ENCODE data around the gene SLC6A19. TPM values are rescaled to one million over a fixed set of nuclear protein-coding genes. Genes with fewer than 3 reads are reported as not detected.

Gene SLC6A19
- total and polyA plus RNA-seq, 10 donors, result under 0.01 to 0.50 TPM; not detected in 8

GRCh38 chr5:1209896-1210776 lies 8.7 kb downstream of the SLC6A19 start:
- Histone ChIP-seq H3K27ac (no peak overlapping the region), H3K9me3 (no peaks in the 10 kb centered on the region), H3K4me1 (peaks cover 0 to 2% (median 0%) of the 10 kb centered on the region in 6 donors), H3K36me3 (no peaks in the 10 kb centered on the region), H3K4me3 (no peak overlapping the region), H3K27me3 (replicated peaks in 1 of 7) (peaks cover 0 to 51% (median 0%) of the 10 kb centered on the region in 7 donors)
- TF ChIP-seq POLR2A (IDR thresholded peaks at IDR 0.05), result no peak
- TF ChIP-seq POLR2AphosphoS5 (IDR thresholded peaks at IDR 0.05), result no peak
- no peak for TF ChIP-seq CTCF (IDR thresholded peaks at IDR 0.05 in 8 of 11, conservative IDR thresholded peaks at IDR 0.05 in 3 of 11)
- no peak for DNase-seq
- intact Hi-C loops (cut with DNase I; ENCODE audit: low total_unique reads), result no loop called here
- 79 to 92% (median 85%) methylated on average over 17 to 21 of the region's 21 CpGs for WGBS, 5 donors

- Histone ChIP-seq H3K27ac (no peak overlapping the region), H3K36me3 (no peaks in the 10 kb centered on the region), H3K27me3 (replicated peaks in 1 of 7) (peaks cover 0 to 49% (median 0%) of the 10 kb centered on the region in 7 donors), H3K9me3 (peaks cover 0 to 5% (median 0%) of the 10 kb centered on the region in 8 donors), H3K4me1 (no peaks in the 10 kb centered on the region), H3K4me3 (no peak overlapping the region)
- WGBS, 5 donors, result 81 to 86% (median 82%) methylated on average over 19 to 21 of the region's 21 CpGs
- no peak for DNase-seq
- intact Hi-C loops (cut with DNase I; ENCODE audit: low total_unique reads), result no loop called here
- no peak for TF ChIP-seq POLR2AphosphoS5 (IDR thresholded peaks at IDR 0.05)
- no peak for TF ChIP-seq CTCF (IDR thresholded peaks at IDR 0.05 in 8 of 11, conservative IDR thresholded peaks at IDR 0.05 in 3 of 11)
- no peak for TF ChIP-seq POLR2A (IDR thresholded peaks at IDR 0.05)
These were observed 9.4 kb downstream of the SLC6A19 start for GRCh38 chr5:1210832-1211251.

GRCh38 chr5:1211701-1212100 lies 10.3 kb downstream of the SLC6A19 start:
- peaks cover 0 to 5% (median 0%) of the 10 kb centered on the region in 8 donors for H3K9me3 ChIP-seq
- peak; percentile 54 for DNase-seq
- H3K4me3 ChIP-seq, result no peak overlapping the region
- intact Hi-C loops (cut with DNase I; ENCODE audit: low total_unique reads), result no loop called here
- H3K27me3 ChIP-seq (replicated peaks in 1 of 7), result peaks cover 0 to 47% (median 0%) of the 10 kb centered on the region in 7 donors
- no peak overlapping the region for H3K27ac ChIP-seq
- 90 to 99% (median 95%) methylated on average over 7 to 9 of the region's 9 CpGs for WGBS, 5 donors
- no peaks in the 10 kb centered on the region for H3K36me3 ChIP-seq
- TF ChIP-seq POLR2A (IDR thresholded peaks at IDR 0.05) (no peak), POLR2AphosphoS5 (IDR thresholded peaks at IDR 0.05) (no peak), CTCF (IDR thresholded peaks at IDR 0.05 in 8 of 11, conservative IDR thresholded peaks at IDR 0.05 in 3 of 11) (no peak)
- H3K4me1 ChIP-seq, result no peaks in the 10 kb centered on the region

DNA sequence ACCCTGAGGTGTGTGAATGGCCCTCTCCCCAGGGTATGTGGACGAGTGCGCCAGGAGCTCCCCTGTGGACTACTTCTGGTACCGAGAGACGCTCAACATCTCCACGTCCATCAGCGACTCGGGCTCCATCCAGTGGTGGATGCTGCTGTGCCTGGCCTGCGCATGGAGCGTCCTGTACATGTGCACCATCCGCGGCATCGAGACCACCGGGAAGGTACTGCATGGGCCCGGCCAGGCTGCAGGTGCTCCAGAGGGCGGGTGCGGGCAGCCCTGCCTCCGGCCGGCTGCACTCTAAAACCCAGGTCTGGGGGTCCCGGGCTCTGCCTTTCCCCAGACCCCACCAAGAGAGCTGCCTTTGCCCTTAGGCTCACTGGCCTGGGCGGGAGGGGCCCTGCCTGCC lies 10.9 kb downstream of the SLC6A19 start:
- DNase-seq, result peak; percentile 54
- 90 to 100% (median 92%) methylated on average over 7 to 20 of the region's 20 CpGs for WGBS, 5 donors
- peaks cover 0 to 5% (median 0%) of the 10 kb centered on the region in 8 donors for H3K9me3 ChIP-seq
- intact Hi-C loops (cut with DNase I; ENCODE audit: low total_unique reads), result no loop called here
- H3K27ac ChIP-seq, result no peak overlapping the region
- TF ChIP-seq POLR2AphosphoS5 (IDR thresholded peaks at IDR 0.05), result no peak
- no peak for TF ChIP-seq POLR2A (IDR thresholded peaks at IDR 0.05)
- TF ChIP-seq CTCF (IDR thresholded peaks at IDR 0.05 in 8 of 11, conservative IDR thresholded peaks at IDR 0.05 in 3 of 11), result no peak
- peaks cover 0 to 47% (median 0%) of the 10 kb centered on the region in 7 donors for H3K27me3 ChIP-seq (replicated peaks in 1 of 7)
- no peaks in the 10 kb centered on the region for H3K4me1 ChIP-seq
- H3K36me3 ChIP-seq, result no peaks in the 10 kb centered on the region
- H3K4me3 ChIP-seq, result no peak overlapping the region
